HT-29 (cell line): Measurements from ENCODE around the gene ADAMTS7. TPM values are rescaled to one million over a fixed set of nuclear protein-coding genes. Genes with fewer than 3 reads are reported as not detected.
"Not testable (repeated sequence)": the region's sequence is repeated elsewhere in the genome, so short reads cannot be mapped to it uniquely, and the experiment has no call there.

Source experiments
- DNase-seq: peaks from one replicate; pipeline ENCODE4 v3.0.0-alpha.2; 2015; ENCODE audit warnings: low spot score
- total RNA-seq: library from RNA; depleted of rRNA; stranded (reverse); fragments of >200 nt; shearing (Covaris generic); gene quantifications from 2 replicates; pipeline ENCODE4 v1.2.3, GENCODE V29; 2014

Gene ADAMTS7
- total RNA-seq, 1 experiment from 2014 or later, result 0.69 TPM

GRCh38 chr15:78779975-78780374 lies 31.3 kb downstream of the ADAMTS7 start:
- not testable (repeated sequence) for DNase-seq

GRCh38 chr15:78779176-78779785 lies 32.0 kb downstream of the ADAMTS7 start:
- not testable (repeated sequence) for DNase-seq

- DNase-seq, result no peak
Observed at GRCh38 chr15:78778422-78778821, 32.8 kb downstream of the ADAMTS7 start.

- not testable (repeated sequence) for DNase-seq
Observed at GRCh38 chr15:78777953-78778345, 33.3 kb downstream of the ADAMTS7 start.

- not testable (repeated sequence) for DNase-seq
Observed at GRCh38 chr15:78777290-78777952, 33.8 kb downstream of the ADAMTS7 start.

- not testable (repeated sequence) for DNase-seq
Observed at GRCh38 chr15:78776046-78776925, 35.0 kb downstream of the ADAMTS7 start.

- DNase-seq, result no peak
Observed at GRCh38 chr15:78775472-78775871, 35.8 kb downstream of the ADAMTS7 start.

- not testable (repeated sequence) for DNase-seq
Observed at GRCh38 chr15:78774451-78774990, 36.7 kb downstream of the ADAMTS7 start.

- DNase-seq, result not testable (repeated sequence)
Observed at GRCh38 chr15:78773765-78774450, 37.4 kb downstream of the ADAMTS7 start.

- DNase-seq, result no peak
Observed at GRCh38 chr15:78772738-78773137, 38.5 kb downstream of the ADAMTS7 start.

GRCh38 chr15:78771436-78772000 lies 39.7 kb downstream of the ADAMTS7 start:
- not testable (repeated sequence) for DNase-seq

GRCh38 chr15:78771020-78771419 lies 40.2 kb downstream of the ADAMTS7 start:
- not testable (repeated sequence) for DNase-seq

- DNase-seq, result not testable (repeated sequence)
Observed at GRCh38 chr15:78769473-78770225, 41.6 kb downstream of the ADAMTS7 start.

GRCh38 chr15:78768531-78769408 lies 42.5 kb downstream of the ADAMTS7 start:
- no peak for DNase-seq

- no peak for DNase-seq
Observed at GRCh38 chr15:78768096-78768495, 43.2 kb downstream of the ADAMTS7 start.

- peak; percentile 25 for DNase-seq
Observed at GRCh38 chr15:78767331-78767951, 43.8 kb downstream of the ADAMTS7 start.

- not testable (repeated sequence) for DNase-seq
Observed at GRCh38 chr15:78766641-78767071, 44.6 kb downstream of the ADAMTS7 start.

GRCh38 chr15:78766041-78766440 lies 45.2 kb downstream of the ADAMTS7 start:
- no peak for DNase-seq
